GM18907 (cell line): ENCODE data around the gene ACAD9.
"Not testable (repeated sequence)": the region's sequence is repeated elsewhere in the genome, so short reads cannot be mapped to it uniquely, and the experiment has no call there.

Experiments
- ATAC-seq: cut with Tn5 transposase; IDR thresholded peaks from one replicate; pipeline ENCODE4 v1.9.1; 2021; ENCODE audit warnings: mild to moderate bottlenecking, moderate library complexity; ENCODE audit not compliant: unreplicated experiment

Gene ACAD9

DNA sequence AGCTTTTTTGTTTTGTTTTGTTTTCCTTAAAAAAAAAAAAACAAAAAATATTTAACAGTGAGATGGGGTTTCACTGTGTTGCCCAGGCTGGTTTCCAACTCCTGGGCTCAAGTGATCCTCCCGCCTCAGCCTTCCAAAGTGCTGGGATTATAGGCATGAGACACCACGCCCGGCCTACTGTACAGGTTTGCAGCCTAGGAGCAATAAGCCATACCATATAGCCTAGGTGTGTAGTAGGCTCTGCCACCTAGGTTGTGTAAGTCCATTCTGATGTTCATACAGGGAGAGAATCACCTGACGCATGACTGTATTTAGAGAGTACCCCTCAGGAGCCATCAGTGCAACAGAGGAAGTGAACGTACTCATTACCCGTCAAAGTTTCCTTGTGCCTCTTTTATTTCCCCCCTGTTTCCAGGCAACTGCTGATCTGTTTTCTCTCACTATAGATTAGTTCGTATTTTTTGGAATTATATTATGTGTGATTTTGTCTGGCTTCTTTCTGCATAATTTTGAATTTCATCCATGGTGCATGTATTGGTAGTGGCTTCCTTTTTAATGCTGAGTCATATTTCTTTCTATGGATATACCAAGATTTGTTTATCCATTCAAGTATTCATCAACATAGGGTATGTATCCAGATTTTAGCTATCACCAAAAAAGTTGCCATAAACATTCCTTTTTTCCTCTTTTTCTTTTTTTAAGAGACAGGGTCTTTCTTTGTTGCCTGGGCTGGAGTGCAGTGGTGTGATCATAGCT is 9.9 kb downstream of the ACAD9 start:
- ATAC-seq: no peak

DNA sequence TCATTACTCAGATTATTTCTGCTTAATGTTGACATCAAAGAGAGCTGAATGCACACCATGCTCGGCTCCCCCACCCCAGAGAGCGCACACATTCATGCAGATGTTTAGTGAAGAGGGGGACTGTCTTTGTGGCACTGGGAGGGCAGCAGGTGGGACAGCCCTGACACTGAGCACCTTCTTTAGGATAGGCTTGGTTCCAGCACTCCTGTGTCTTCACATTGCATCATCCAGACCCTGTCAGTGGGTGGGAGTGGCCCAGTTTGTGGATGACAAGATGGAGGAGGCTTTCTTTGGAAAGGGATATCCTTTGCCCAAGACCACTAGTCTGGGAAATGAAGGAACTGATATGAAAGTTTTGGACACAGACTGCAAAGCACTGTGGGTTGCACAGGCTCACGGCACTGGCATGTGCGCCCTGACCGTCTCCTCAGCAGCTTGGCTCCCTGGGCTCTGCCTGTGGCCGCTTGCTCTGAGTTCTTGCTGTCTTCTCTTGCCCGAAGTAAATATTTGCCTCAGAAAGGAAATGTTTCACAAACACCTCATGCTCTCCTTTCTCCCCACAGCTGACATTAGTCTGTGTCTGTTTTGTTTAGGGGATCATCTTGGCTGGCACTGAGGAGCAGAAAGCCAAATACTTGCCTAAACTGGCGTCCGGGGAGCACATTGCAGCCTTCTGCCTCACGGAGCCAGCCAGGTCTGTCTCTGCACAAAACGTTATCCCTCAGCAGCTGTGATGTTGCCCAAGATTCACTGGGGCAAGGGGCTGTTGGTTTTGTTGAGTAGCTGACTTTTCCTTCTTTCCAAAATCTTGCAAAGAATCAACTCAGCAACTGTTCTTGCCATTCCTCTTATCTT is 16.6 kb downstream of the ACAD9 start:
- no peak for ATAC-seq

DNA sequence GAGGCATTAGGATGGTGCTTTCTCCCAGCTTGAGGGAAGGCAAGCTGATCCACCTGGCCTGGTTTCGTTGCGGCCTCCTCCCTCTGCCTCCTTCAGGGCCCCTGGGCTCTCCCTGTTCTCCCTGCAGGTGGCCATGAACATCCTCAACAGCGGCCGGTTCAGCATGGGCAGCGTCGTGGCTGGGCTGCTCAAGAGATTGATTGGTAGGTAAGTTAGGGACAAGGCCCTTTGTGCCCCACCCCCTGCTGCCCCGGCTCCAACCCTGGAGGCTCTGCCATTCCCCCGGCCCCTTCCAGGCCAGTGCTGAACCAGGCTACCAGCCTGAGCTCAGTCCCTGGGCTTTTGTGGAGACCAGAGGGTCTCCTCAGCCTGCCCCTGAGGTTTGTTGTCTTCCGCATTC is 23.0 kb downstream of the ACAD9 start:
- no peak for ATAC-seq

DNA sequence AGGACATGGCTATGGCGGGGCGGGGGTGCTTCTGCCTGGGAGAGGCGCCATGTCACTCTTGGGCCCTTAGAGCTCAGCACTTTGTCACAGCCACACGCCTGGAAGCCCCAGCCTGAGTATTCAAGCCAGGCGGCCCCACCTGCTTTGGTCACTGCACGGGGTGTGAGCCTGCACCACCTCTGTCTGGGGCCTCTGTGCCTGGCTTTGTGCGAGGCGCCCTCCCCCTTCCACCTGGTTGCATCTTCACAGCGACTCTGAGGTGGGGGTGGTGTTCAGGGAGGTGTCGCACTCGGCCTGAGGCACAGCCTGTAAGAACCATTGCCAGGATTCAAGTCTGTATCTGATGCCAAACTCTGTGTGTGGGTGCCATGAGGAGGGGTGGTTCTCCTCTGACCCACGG is 24.1 kb downstream of the ACAD9 start:
- no peak for ATAC-seq

DNA sequence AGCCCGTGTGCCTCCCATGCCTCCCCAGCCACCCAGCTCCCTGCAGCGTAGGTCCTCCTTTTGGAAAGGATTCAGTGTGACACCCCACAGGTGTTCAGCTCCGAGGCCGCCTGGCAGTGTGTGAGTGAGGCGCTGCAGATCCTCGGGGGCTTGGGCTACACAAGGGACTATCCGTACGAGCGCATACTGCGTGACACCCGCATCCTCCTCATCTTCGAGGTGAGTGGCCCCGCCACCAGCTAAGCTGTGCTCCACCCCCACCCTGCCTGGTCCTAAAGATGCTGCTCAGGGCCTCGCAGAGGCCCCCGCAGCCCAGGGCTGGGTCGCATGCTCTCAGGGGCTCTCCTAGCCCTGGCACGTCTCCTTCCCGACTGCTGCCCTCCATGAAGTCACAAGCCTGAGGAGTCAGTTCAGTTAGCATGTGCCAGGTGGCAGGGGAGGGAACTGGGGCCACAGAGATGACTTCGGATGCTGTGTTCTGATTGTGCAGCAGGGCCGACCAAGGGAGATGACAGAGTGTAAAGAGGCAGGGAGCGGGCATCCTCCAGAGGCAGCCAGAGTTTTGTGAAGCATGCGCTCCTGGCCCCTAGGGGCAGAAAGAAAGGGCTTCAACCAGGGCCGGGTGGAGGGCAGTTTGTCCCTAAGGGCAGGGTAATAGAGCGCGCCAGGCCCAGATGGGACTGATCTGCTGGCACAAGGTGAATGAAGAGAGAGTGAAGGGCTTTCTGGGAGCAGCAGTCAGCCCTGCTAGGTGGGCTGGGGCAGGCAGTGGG is 26.8 kb downstream of the ACAD9 start:
- ATAC-seq: no peak

DNA sequence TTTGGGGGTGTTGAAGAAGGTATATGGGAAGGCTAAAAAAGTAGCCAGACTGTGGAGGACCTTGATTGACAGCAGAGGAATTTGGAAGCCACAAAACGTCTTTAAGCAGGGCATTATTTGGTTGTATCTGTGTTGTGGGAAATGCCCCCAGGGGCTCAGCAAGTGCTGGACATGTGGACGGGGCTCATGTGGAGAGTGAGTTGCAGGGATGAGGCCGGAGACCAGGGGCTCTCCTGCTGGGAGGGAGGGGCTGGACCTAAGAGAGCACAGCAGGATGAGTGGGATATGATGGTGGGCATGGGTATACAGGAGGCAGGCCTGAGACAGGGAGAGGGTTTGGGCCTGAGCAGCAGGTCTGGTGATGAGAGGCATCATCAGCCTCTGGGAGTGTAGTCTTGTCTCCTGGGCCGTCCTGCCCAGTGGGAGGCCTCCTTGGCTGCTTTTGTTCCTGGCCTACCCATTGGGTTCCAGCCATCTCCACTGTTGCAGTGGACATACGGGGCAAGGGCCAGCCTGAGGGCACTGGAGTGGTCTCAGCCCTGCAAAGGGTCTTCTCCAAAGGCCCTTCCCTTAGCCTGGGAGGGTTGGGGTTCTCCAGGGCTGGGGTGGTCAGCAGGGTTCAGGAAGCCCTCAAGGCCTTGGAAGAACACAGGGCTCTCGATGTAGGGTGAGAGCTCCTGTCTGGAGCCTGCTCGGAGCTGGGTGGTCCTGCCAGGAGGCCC is 27.5 kb downstream of the ACAD9 start:
- ATAC-seq: no peak

DNA sequence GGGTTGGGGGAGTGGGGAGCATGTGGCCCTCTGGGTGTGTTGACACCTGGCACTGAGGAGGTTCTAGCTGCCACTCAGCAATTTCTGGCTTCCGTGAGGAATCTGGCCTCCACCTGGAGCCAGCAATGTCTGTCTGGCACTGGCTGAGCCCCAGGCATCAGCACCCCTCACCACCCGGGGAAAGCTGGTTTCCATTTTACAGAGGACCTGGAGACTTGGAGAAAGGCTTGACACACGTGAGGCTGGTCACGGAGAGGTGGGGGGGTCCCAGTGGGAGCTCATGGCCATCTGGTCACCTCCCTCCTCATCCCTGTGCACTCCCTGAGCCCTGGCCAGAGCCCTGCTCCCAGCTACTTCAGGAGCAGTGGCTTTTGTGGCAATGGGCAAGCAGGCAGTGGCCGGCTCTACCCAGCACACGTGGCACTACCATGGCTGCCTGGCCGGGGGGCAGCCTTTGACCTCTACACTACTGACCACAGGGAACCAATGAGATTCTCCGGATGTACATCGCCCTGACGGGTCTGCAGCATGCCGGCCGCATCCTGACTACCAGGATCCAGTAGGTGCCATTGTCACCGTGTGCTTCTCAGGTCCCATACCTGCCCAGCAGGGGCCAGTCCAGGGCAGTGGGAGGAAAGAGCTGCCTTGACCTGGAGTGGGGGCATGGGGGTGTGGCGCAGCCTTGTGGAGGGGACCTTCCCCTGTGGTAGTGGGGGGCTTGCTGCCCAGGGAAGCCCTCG is 28.5 kb downstream of the ACAD9 start:
- ATAC-seq: no peak

DNA sequence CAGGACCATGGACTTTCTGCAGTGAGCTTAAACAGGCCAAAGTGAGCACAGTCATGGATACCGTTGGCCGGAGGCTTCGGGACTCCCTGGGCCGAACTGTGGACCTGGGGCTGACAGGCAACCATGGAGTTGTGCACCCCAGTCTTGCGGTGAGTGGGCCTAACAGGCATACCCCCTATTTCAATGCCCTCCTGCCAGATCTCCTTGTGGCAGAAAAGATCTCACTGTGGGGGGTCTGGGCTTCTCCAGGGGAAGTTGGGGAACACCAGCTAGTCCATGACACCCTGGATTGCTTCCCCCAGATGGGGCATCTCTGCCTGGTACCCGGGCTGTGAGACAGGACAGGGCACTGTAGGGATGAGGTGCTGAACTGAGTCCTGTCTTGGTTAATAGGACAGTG is 29.5 kb downstream of the ACAD9 start:
- no peak for ATAC-seq

DNA sequence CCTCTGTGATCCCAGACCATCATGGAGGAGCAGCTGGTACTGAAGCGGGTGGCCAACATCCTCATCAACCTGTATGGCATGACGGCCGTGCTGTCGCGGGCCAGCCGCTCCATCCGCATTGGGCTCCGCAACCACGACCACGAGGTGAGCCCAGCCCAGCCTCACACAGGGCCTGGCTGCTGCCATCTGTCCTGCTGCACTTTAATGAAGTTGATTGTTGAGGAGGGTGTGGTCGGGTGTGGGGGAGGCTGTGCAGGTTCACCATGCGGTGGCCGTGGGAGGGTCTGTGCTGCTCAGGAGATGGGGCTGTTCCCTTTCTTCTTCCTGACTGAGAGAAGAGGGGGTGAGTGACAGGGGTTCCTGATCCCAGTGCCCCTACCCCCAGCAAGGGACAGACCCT is 30.6 kb downstream of the ACAD9 start:
- ATAC-seq: no peak

DNA sequence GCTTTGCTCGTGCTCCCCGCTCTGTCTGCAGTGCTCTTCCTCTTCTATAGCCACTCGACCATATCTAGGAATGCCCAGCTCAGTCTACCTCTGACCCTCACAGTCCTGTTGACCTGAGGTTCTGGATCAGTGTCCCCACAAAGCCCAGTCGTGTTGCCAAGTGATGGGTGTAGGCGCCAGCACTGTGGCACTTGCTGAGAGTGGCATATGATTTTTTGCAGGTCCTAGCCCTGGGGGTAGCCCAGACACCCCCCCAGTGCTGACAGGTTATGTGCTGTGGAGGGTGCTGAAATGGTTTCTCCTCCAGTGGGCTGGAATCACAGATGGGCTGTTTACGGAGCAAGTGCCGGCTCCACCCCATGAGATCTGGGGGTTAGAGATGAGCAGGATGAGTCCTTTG is 32.5 kb downstream of the ACAD9 start:
- ATAC-seq: no peak

DNA sequence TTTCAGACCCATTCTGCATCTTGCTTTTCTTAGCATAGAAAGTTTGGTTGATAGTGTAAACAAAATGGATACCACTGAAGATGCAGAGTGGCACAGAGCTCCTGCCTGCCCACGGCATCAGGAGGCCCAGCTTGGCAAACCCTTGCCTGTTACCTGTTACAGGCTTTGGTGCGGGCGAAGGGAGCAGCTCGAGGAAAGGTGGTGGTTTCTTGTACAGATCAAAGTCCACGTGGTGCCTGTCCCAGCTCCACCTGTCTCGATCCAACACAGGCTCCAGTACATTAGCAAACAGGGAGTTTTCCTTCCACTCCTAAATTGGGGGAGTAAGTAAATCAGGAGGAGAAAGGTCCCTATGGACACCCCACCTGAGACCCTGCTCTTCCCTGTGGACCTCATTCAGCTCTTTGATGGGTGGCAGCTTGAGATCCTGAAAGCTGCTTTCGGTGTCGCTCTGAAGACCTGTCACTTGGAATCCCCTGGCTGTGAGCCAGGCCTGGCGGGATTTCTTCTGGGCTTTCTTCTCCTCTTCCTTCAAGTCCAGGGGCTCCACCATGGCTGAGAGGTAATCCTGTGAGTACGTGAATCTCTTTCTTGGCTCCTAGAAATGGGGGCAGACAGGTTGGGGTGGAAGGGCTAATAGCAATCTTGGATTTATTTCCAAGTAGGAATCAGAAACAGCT is 35.7 kb downstream of the ACAD9 start:
- no peak for ATAC-seq

DNA sequence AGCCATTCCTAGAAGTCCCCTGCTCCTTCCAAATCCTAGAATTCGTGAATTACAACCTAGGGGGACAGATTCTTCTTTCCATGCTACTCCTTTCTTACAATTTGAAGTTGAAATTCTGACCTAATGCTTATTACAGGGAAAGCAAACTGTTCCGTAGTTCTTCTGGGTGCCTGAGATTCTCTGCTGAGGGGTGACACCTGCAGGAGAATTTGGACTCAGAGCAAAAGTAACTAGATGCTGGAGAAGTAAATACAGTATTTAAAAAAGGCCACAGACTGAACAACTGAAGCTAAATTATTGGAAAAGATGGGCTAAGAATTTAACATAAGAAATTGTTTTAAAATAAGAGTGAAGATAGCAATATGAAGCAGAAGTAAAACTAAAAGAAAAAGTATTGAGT is 37.9 kb downstream of the ACAD9 start:
- ATAC-seq: no peak

DNA sequence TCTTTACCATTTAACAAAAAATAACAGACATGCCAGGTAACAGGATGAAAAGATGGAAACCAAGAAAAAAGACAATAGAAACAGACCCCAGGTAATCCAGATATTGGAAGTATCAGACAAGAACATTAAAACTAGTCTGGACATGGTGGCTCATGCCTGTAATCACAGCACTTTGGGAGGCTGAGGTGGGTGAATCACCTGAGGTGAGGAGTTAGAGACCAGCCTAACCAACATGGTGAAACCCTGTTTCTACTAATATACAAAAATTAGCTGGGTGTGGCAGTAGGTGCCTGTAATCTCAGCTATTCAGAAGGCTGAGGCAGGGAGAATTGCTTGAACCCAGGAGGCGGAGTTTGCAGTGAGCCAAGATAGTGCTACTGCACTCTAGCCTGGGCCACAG is 40.6 kb downstream of the ACAD9 start:
- ATAC-seq: no peak

DNA sequence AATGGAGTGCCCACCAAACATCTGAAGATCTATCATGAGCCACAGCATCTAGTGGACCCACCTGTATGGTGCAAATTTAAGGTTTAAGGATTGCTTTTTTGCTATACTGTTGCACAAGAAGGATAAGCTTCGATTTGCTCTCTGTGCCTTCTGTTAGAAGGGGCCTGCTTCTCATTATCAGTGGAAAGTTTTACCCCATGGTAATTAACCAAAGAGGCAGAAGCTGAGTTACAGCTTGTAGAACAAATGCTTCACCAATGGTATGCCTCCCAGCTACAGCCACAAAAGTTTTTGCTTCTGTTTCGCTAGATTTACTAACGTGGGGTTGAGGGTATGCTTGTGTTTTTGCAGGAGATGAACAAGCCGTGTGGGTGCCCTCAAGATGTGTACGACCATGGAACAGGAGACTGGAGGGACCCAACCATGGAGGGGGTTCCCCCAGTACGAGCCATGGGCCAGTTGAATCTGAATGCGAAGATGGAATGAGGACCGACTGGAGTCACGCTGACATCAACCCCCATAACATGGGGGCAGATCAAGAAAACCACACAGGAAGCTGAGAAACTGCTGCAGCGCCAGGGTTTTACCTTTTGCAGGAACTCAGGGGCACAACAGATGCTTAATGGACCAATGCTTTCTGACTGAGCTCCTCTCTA is 43.5 kb downstream of the ACAD9 start:
- ATAC-seq: no peak

DNA sequence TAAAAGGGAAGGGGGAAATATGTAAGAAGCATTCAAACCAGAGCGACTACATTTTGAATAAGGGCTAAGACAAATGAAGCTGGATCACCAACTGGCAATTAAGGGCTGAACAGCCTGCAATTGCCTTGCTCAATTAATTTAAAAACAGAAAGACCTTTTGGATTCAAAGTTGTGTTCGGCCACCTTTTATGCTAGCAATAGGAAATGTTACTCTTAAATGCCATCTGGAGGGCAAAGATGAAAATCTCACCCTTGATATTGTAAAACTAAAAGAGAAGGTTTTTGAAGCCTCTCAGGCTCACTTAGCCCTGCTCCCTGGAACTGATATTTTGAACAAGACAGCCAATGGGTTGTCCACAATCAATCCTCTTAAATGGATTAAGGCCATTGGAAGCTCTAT is 44.2 kb downstream of the ACAD9 start:
- ATAC-seq: no peak

DNA sequence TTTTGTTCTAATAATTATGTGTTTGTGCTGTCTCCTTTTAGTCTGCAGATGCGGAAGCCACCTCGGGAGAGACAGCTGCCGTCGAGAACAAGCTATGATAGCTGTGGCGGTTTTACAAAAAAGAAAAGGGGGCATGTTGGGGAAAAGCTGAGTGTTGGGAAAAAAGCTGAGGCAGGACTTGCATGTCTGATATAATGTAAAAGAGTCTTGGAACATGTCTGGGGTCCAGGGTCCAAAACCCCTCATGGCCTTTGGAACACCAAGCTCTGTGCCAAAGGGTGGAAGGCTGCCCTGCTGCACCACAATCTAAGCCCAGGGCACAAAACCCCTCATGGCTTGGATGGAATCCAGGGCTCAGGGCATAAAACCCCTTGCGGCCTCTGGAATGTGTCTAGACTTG is 44.6 kb downstream of the ACAD9 start:
- ATAC-seq: not testable (repeated sequence)

DNA sequence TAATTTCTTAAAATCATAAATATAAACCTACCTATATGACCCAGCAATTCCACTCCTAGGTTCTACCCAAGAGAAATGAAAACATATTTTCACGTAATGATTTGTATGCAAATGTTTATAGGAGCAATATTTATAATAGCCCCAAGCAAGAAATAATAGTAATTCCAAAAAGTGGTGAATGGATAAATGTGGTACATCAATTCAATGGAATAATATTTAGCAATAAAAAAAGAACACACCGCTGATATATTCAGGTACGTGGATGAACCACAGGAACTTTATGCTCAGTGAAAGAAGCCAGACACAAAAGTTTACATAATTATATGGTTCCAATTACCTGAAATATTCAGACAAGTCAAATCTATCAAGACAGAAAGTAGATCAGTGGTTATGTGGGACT is 49.9 kb downstream of the ACAD9 start:
- no peak for ATAC-seq

DNA sequence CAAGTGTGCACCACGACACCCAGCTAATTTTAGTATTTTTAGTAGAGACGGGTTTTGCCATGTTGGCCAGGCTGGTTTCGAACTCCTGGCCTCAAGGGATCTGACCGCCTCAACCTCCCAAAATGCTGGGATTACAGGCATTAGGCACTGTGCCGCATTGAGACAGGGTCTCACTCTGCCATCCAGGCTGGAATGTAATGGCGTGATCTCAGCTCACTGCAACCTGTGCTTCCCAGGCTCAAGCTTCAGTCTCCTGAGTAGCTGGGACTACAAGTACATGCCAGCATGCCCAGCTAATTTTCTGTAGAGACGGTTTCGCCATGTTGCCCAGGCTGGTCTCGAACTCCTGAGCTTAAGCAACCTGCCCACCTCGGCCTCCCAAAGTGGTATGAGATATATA is 51.6 kb downstream of the ACAD9 start:
- no peak for ATAC-seq

DNA sequence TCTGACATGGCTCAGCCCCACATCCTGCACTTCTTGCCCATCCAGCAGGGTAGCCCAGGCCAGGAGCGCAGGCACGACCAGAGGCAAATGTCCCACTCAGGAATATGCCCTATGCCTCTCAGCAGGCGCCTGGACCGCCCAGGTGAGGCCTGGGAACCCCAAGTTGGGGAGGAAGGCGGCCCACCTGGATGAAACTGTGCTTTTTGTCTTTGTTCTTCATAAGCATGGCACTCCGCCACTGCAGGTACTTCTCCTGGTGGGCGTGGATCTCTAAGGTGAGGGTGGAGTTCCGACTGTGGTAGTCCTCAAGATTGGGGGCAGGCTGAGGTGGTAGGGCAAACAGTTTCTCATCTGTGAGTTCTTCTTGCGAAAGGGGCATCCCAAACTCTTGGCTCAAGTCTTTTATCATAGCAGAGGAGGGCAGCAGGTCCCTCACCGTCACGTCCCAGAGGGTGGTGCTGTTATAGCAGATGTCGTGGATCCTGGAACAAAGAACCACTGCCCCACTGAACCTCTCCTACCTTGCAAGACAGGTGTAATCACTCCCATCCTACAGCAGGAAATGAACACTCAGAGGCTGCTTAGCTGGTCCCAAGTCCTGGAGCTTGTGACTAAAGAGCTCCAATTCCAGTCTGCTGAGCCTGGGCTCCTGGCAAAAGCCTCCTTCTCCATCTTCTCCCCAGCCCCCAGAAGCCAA is 53.2 kb downstream of the ACAD9 start:
- no peak for ATAC-seq
